ENCODE results near the gene ZFP64. TPM values are rescaled to one million over a fixed set of nuclear protein-coding genes. Genes with fewer than 3 reads are reported as not detected.
"Not testable (repeated sequence)": the region's sequence is repeated elsewhere in the genome, so short reads cannot be mapped to it uniquely, and the experiment has no call there.

ZFP64 gene
- total and polyA plus RNA-seq, 10 donors: 3.2 to 16.5 (median 11.2) TPM

GRCh38 chr20:52235129-52235528 is 43.5 kb upstream of the ZFP64 start:
- TF ChIP-seq CTCF (IDR thresholded peaks at IDR 0.05 in 8 of 11, conservative IDR thresholded peaks at IDR 0.05 in 3 of 11) (no peak), POLR2AphosphoS5 (IDR thresholded peaks at IDR 0.05) (no peak), POLR2A (IDR thresholded peaks at IDR 0.05) (no peak)
- peaks cover 0 to 3% (median 0%) of the 10 kb centered on the region in 7 donors for H3K27me3 ChIP-seq (replicated peaks in 1 of 7)
- no peaks in the 10 kb centered on the region for H3K9me3 ChIP-seq
- peaks cover 0 to under 1% (median 0%) of the 10 kb centered on the region in 6 donors for H3K4me1 ChIP-seq
- no peak overlapping the region for H3K4me3 ChIP-seq
- 82 to 100% (median 93%) methylated on average over 4 of the region's 4 CpGs for WGBS, 5 donors
- no peak for DNase-seq
- no peak overlapping the region for H3K27ac ChIP-seq
- intact Hi-C loops (cut with DNase I; ENCODE audit: low total_unique reads): no loop called here
- H3K36me3 ChIP-seq: no peaks in the 10 kb centered on the region

- H3K4me3 ChIP-seq: no peak overlapping the region
- TF ChIP-seq POLR2AphosphoS5 (IDR thresholded peaks at IDR 0.05) (no peak), POLR2A (IDR thresholded peaks at IDR 0.05) (no peak), CTCF (IDR thresholded peaks at IDR 0.05 in 8 of 11, conservative IDR thresholded peaks at IDR 0.05 in 3 of 11) (no peak)
These were observed 42.9 kb upstream of the ZFP64 start for GRCh38 chr20:52234302-52235045.

GRCh38 chr20:52231230-52231746 is 39.7 kb upstream of the ZFP64 start:
- H3K27ac ChIP-seq: no peak overlapping the region
- no peak for TF ChIP-seq POLR2A (IDR thresholded peaks at IDR 0.05)
- no peak for TF ChIP-seq POLR2AphosphoS5 (IDR thresholded peaks at IDR 0.05)
- no peak for TF ChIP-seq CTCF (IDR thresholded peaks at IDR 0.05 in 8 of 11, conservative IDR thresholded peaks at IDR 0.05 in 3 of 11)
- H3K36me3 ChIP-seq: no peaks in the 10 kb centered on the region
- H3K4me1 ChIP-seq: peaks cover 0 to 2% (median 0%) of the 10 kb centered on the region in 6 donors
- H3K9me3 ChIP-seq: no peaks in the 10 kb centered on the region
- H3K4me3 ChIP-seq: no peak overlapping the region
- H3K27me3 ChIP-seq (replicated peaks in 1 of 7): peaks cover 0 to 16% (median 0%) of the 10 kb centered on the region in 7 donors
- intact Hi-C loops (cut with DNase I; ENCODE audit: low total_unique reads): no loop called here
- DNase-seq: no peak

More at GRCh38 chr20:52234302-52235045, 42.9 kb upstream of the ZFP64 start:
- H3K9me3 ChIP-seq: no peaks in the 10 kb centered on the region
- no peak for DNase-seq
- H3K36me3 ChIP-seq: no peaks in the 10 kb centered on the region
- intact Hi-C loops (cut with DNase I; ENCODE audit: low total_unique reads): no loop called here
- H3K27me3 ChIP-seq (replicated peaks in 1 of 7): no peaks in the 10 kb centered on the region
- WGBS, 5 donors: 84 to 90% (median 89%) methylated on average over 1 of the region's 1 CpG
- no peak overlapping the region for H3K27ac ChIP-seq
- H3K4me1 ChIP-seq: peaks cover 0 to 2% (median 0%) of the 10 kb centered on the region in 6 donors

- DNase-seq: no peak
- no peak overlapping the region for H3K4me3 ChIP-seq
- no peaks in the 10 kb centered on the region for H3K36me3 ChIP-seq
- H3K9me3 ChIP-seq: no peaks in the 10 kb centered on the region
- TF ChIP-seq CTCF (IDR thresholded peaks at IDR 0.05 in 8 of 11, conservative IDR thresholded peaks at IDR 0.05 in 3 of 11) (no peak), POLR2A (IDR thresholded peaks at IDR 0.05) (no peak)
- H3K4me1 ChIP-seq: peaks cover 0 to 2% (median 0%) of the 10 kb centered on the region in 6 donors
- H3K27ac ChIP-seq: no peak overlapping the region
- peaks cover 0 to 17% (median 0%) of the 10 kb centered on the region in 7 donors for H3K27me3 ChIP-seq (replicated peaks in 1 of 7)
- intact Hi-C loops (cut with DNase I; ENCODE audit: low total_unique reads): no loop called here
- WGBS, 5 donors: 37 to 54% (median 42%) methylated on average over 3 of the region's 3 CpGs
These were observed 38.8 kb upstream of the ZFP64 start for GRCh38 chr20:52230409-52230808.

GRCh38 chr20:52229346-52229745 is 37.8 kb upstream of the ZFP64 start:
- 50 to 86% (median 71%) methylated on average over 1 of the region's 1 CpG for WGBS, 5 donors
- peaks cover 0 to 17% (median 0%) of the 10 kb centered on the region in 7 donors for H3K27me3 ChIP-seq (replicated peaks in 1 of 7)
- H3K4me1 ChIP-seq; H3K9me3 ChIP-seq; H3K4me3 ChIP-seq; H3K27ac ChIP-seq; H3K36me3 ChIP-seq; intact Hi-C loops (cut with DNase I; ENCODE audit: low total_unique reads); DNase-seq: not testable (repeated sequence)
